Smooth muscle cell (in vitro differentiated cells): Measurements from ENCODE around the gene HSPA12A. TPM values are rescaled to one million over a fixed set of nuclear protein-coding genes. Genes with fewer than 3 reads are reported as not detected.

ENCODE experiments used
- DNase-seq: peaks from one replicate; lab custom pipeline; 2025; ENCODE audit not compliant: unreplicated experiment; lab: John Stamatoyannopoulos, UW
- H2AFZ ChIP-seq: fragments of 200-600 bp; sonication (generic); 2 replicates; pipeline ENCODE4 v1.6.0; 2016; ENCODE audit warnings: antibody characterized with exemption, low read depth, mild to moderate bottlenecking
- H3F3A ChIP-seq: fragments of 200-600 bp; sonication (generic); 2 replicates; pipeline ENCODE4 v1.6.0; 2017; ENCODE audit warnings: antibody characterized with exemption, low read depth
- H3K27ac ChIP-seq: fragments of 200-600 bp; sonication (generic); 2 replicates; pipeline ENCODE4 v1.5.1; 2016; ENCODE audit warnings: low read depth, mild to moderate bottlenecking
- H3K27me3 ChIP-seq: fragments of 200-600 bp; sonication (generic); 2 replicates; pipeline ENCODE4 v1.6.1; 2016; ENCODE audit warnings: low read depth, mild to moderate bottlenecking
- H3K36me3 ChIP-seq: fragments of 200-600 bp; sonication (generic); 2 replicates; pipeline ENCODE4 v1.5.1; 2016; ENCODE audit warnings: low read depth
- H3K4me1 ChIP-seq: fragments of 200-600 bp; sonication (generic); 2 replicates; pipeline ENCODE4 v1.5.1; 2016; ENCODE audit warnings: low read depth
- H3K4me2 ChIP-seq: fragments of 200-600 bp; sonication (generic); 2 replicates; pipeline ENCODE4 v1.6.0; 2016; ENCODE audit warnings: mild to moderate bottlenecking
- H3K4me3 ChIP-seq: fragments of 200-600 bp; sonication (generic); 2 replicates; pipeline ENCODE4 v1.5.1; 2016; ENCODE audit warnings: mild to moderate bottlenecking
- H3K79me2 ChIP-seq: fragments of 200-600 bp; sonication (generic); 2 replicates; pipeline ENCODE4 v1.6.0; 2016; ENCODE audit warnings: low read depth, mild to moderate bottlenecking
- H3K9ac ChIP-seq: fragments of 200-600 bp; sonication (generic); 2 replicates; pipeline ENCODE4 v1.6.0; 2016; ENCODE audit warnings: low read depth
- H3K9me3 ChIP-seq: fragments of 200-600 bp; sonication (generic); replicated peaks from 2 replicates; pipeline ENCODE4 v1.5.1; 2016; ENCODE audit warnings: low read depth
- H4K20me1 ChIP-seq: fragments of 200-600 bp; sonication (generic); 2 replicates; pipeline ENCODE4 v1.6.0; 2016; ENCODE audit warnings: low read depth
- CTCF ChIP-seq: fragments of 200-600 bp; sonication (generic); IDR thresholded peaks from 2 replicates; pipeline ENCODE4 v1.5.1; 2017; ENCODE audit warnings: borderline replicate concordance, mild to moderate bottlenecking, antibody characterized with exemption; ENCODE audit not compliant: insufficient read depth, poor library complexity, severe bottlenecking
- WGBS: methylation state at CpG from one replicate; pipeline ENCODE4 v1.1.7; 2016; ENCODE audit warnings: low lambda C conversion rate; 5-methylcytosine and 5-hydroxymethylcytosine counted together
- polyA plus RNA-seq: library from polyadenylated mRNA; unstranded; fragments of >200 nt; fragmentation: Nextera tagmentation; extraction: Ambion mirVana; gene quantifications from 2 replicates; pipeline ENCODE4 v1.2.1, GENCODE V29; 2016
- total RNA-seq: library from RNA; depleted of rRNA; stranded (reverse); fragments of >200 nt; gene quantifications from 2 replicates; pipeline ENCODE4 v1.2.3, GENCODE V29; 2014

Gene HSPA12A
- total and polyA plus RNA-seq, 2 experiments from 2014 or later, result 5.3 to 6.4 TPM

GRCh38 chr10:116766241-116766827, 24.0 kb upstream of the HSPA12A start:
- no peak for DNase-seq
- WGBS, result 91% methylated on average over 5 of the region's 5 CpGs

GRCh38 chr10:116765648-116766081, 23.3 kb upstream of the HSPA12A start:
- no peak overlapping the region for H3K4me3 ChIP-seq
- no peak overlapping the region for H3K27ac ChIP-seq
- peaks cover 6% of the 10 kb centered on the region for H3K4me1 ChIP-seq
- TF ChIP-seq CTCF, result peak; percentile 21
- H3K27me3 ChIP-seq, result no peaks in the 10 kb centered on the region
- no peak overlapping the region for H3K9ac ChIP-seq
- H3K36me3 ChIP-seq, result no peaks in the 10 kb centered on the region
- 70% methylated on average over 10 of the region's 10 CpGs for WGBS
- no peaks in the 10 kb centered on the region for H3K9me3 ChIP-seq
- H3F3A ChIP-seq, result no peaks in the 10 kb centered on the region
- no peak for DNase-seq
- H4K20me1 ChIP-seq, result no peaks in the 10 kb centered on the region
- H3K79me2 ChIP-seq, result no peaks in the 10 kb centered on the region
- no peak overlapping the region for H2AFZ ChIP-seq
- no peak overlapping the region for H3K4me2 ChIP-seq

More at GRCh38 chr10:116766241-116766827, 24.0 kb upstream of the HSPA12A start:
- Histone ChIP-seq H4K20me1 (no peaks in the 10 kb centered on the region), H3F3A (no peaks in the 10 kb centered on the region), H3K9me3 (no peaks in the 10 kb centered on the region), H3K27me3 (no peaks in the 10 kb centered on the region), H3K27ac (no peak overlapping the region), H3K79me2 (no peaks in the 10 kb centered on the region), H2AFZ (no peak overlapping the region), H3K36me3 (no peaks in the 10 kb centered on the region), H3K9ac (no peak overlapping the region), H3K4me2 (no peak overlapping the region), H3K4me1 (peaks cover 12% of the 10 kb centered on the region), H3K4me3 (no peak overlapping the region)
- TF ChIP-seq CTCF, result no peak

- Histone ChIP-seq H3K9me3 (no peaks in the 10 kb centered on the region), H3K27me3 (no peaks in the 10 kb centered on the region), H3K79me2 (no peaks in the 10 kb centered on the region), H3K4me1 (peaks cover 4% of the 10 kb centered on the region), H3K4me3 (no peak overlapping the region), H2AFZ (no peak overlapping the region), H3K4me2 (no peak overlapping the region), H3K36me3 (no peaks in the 10 kb centered on the region), H3K27ac (no peak overlapping the region), H3F3A (no peaks in the 10 kb centered on the region), H4K20me1 (no peaks in the 10 kb centered on the region), H3K9ac (no peak overlapping the region)
- TF ChIP-seq CTCF, result no peak
- DNase-seq, result no peak
Measured at GRCh38 chr10:116764979-116765378, 22.6 kb upstream of the HSPA12A start.

- Histone ChIP-seq H3K9me3 (no peaks in the 10 kb centered on the region), H3K36me3 (no peaks in the 10 kb centered on the region), H3K4me1 (peaks cover 4% of the 10 kb centered on the region), H4K20me1 (no peaks in the 10 kb centered on the region), H3K79me2 (no peaks in the 10 kb centered on the region), H3K27ac (no peak overlapping the region), H3K27me3 (no peaks in the 10 kb centered on the region), H3F3A (no peaks in the 10 kb centered on the region), H2AFZ (no peak overlapping the region), H3K4me2 (no peak overlapping the region), H3K4me3 (no peak overlapping the region), H3K9ac (no peak overlapping the region)
- DNase-seq, result no peak
- WGBS, result 96% methylated on average over 2 of the region's 2 CpGs
- no peak for TF ChIP-seq CTCF
Measured at GRCh38 chr10:116763440-116763839, 21.1 kb upstream of the HSPA12A start.
